NCI-H2029 treated with DMSO at 0.1 percent for 48 hours (cell line): ENCODE data around the gene ERFL.
A peak's percentile ranks its signal among the peaks of the same experiment; 100 is the strongest.

Source experiments
- DNase-seq: peaks from one replicate; lab custom pipeline; 2025; lab: John Stamatoyannopoulos, UW

The ERFL gene

GRCh38 chr19:41913538-41914423 is 14.5 kb downstream of the ERFL start:
- DNase-seq: no peak

- DNase-seq: no peak
Observed at GRCh38 chr19:41912899-41913537, 15.2 kb downstream of the ERFL start.

- no peak for DNase-seq
Observed at GRCh38 chr19:41911889-41912731, 16.1 kb downstream of the ERFL start.

GRCh38 chr19:41910992-41911888 is 17.0 kb downstream of the ERFL start:
- no peak for DNase-seq

- no peak for DNase-seq
Observed at GRCh38 chr19:41910240-41910991, 17.8 kb downstream of the ERFL start.

- DNase-seq: no peak
Observed at GRCh38 chr19:41909706-41910105, 18.5 kb downstream of the ERFL start.

- no peak for DNase-seq
Observed at GRCh38 chr19:41908724-41909464, 19.4 kb downstream of the ERFL start.

GRCh38 chr19:41907994-41908615 is 20.1 kb downstream of the ERFL start:
- DNase-seq: no peak

GRCh38 chr19:41906916-41907680 is 21.2 kb downstream of the ERFL start:
- no peak for DNase-seq

- no peak for DNase-seq
Observed at GRCh38 chr19:41906271-41906670, 22.0 kb downstream of the ERFL start.

- DNase-seq: no peak
Observed at GRCh38 chr19:41905273-41906002, 22.8 kb downstream of the ERFL start.

GRCh38 chr19:41904118-41904870 is 24.0 kb downstream of the ERFL start:
- DNase-seq: peak; percentile 95

- no peak for DNase-seq
Observed at GRCh38 chr19:41903193-41903953, 24.9 kb downstream of the ERFL start.

GRCh38 chr19:41902594-41902993 is 25.7 kb downstream of the ERFL start:
- no peak for DNase-seq

GRCh38 chr19:41901707-41902360 is 26.4 kb downstream of the ERFL start:
- no peak for DNase-seq

GRCh38 chr19:41898235-41898634 is 30.0 kb downstream of the ERFL start:
- no peak for DNase-seq
